GM12801 (cell line): ENCODE results near the gene UGT2B7.

ENCODE experiments used
- TF ChIP-seq, protein P1 (sequence below): IDR thresholded peaks from one replicate; pipeline ENCODE4 v1.5.1; 2011; ENCODE audit warnings: control low read depth; ENCODE audit not compliant: insufficient read length; ENCODE audit errors: extremely low read depth

UGT2B7 gene

GRCh38 chr4:69096111-69096656 lies at the start of gene UGT2B7:
UGT2B7 (plus strand) TSS chr4:69096474; CDS start chr4:69096521, 47 bp downstream.
- TF ChIP-seq, protein P1, sequence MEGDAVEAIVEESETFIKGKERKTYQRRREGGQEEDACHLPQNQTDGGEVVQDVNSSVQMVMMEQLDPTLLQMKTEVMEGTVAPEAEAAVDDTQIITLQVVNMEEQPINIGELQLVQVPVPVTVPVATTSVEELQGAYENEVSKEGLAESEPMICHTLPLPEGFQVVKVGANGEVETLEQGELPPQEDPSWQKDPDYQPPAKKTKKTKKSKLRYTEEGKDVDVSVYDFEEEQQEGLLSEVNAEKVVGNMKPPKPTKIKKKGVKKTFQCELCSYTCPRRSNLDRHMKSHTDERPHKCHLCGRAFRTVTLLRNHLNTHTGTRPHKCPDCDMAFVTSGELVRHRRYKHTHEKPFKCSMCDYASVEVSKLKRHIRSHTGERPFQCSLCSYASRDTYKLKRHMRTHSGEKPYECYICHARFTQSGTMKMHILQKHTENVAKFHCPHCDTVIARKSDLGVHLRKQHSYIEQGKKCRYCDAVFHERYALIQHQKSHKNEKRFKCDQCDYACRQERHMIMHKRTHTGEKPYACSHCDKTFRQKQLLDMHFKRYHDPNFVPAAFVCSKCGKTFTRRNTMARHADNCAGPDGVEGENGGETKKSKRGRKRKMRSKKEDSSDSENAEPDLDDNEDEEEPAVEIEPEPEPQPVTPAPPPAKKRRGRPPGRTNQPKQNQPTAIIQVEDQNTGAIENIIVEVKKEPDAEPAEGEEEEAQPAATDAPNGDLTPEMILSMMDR, result no peak

DNA sequence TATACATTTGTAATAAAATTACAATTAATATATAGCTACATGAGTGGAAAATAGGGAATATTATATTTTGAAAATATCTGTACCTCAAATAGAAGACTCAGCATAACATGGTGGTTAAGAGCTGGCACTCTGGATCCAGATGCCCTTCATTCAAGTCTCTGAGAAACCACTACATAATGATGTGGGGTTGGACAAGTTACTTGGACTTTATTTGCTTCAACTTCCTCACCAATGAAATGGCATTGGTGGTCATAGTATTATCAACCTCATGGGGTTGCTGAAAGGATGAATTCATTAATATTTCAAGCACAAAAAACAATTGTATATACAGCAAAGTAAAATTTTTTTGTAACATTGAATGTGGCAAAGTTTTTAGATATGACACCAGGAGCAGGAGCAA lies 46.4 kb upstream of the UGT2B7 start:
- TF ChIP-seq, protein P1, result no peak

DNA sequence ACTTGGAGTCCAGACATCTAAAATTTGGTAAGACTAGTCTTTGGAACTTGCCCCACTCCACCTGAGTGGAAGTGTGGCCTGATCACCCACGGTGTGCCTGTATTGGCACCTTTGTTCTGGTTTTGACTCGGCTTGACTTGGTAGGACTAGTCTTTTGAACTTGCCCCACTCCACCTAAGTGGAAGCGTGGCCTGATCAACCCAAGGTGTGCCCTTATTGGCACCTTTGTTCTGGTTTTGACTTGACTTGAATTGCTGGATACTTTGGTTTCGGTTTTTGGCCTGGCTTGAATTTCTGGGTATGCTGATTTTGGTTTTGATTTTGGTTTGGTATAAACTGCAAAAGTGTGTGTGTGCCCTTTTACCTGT lies 44.7 kb upstream of the UGT2B7 start:
- TF ChIP-seq, protein P1, result no peak

DNA sequence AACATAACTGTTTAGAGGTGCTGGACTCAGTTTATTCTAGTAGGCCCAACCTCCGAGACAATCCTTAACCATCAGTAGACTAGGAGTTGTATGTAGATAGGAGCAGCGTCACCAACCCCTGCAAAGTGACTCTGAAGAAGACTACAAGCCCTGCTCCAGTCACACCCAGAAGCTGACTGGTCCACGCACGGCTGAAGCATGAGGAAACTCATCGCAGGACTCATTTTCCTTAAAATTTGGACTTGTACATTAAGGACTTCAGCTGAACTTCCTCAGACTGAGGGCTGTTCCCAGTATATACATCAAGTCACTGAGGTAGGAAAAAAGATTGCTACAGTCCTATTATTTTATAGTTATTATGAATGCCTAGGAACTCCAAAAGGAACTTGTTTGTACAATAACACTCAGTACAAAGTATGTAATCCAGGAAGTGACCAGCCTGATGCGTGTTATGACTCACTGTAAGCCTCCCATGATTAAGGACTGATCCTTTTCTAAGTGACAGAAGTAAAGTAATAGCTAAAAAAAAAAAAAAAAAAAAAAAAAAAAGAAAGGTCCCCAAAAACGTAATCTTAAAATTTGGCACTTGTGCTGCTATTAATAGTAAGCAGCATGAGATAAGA lies 41.6 kb upstream of the UGT2B7 start:
- TF ChIP-seq, protein P1, result no peak

GRCh38 chr4:69056150-69056549 lies 40.1 kb upstream of the UGT2B7 start:
- TF ChIP-seq, protein P1, result no peak

- TF ChIP-seq, protein P1, result no peak
These were observed 39.2 kb upstream of the UGT2B7 start for GRCh38 chr4:69056921-69057550.

- TF ChIP-seq, protein P1, result no peak
These were observed 38.5 kb upstream of the UGT2B7 start for GRCh38 chr4:69057620-69058409.
